K562 (cell line): Measurements from ENCODE around the gene ZNF792. TPM values are rescaled to one million over a fixed set of nuclear protein-coding genes. Genes with fewer than 3 reads are reported as not detected.

Experiments used
- ATF7 ChIP-seq: fragments of 450-650 bp; IDR thresholded peaks from 2 replicates; pipeline ENCODE4 v1.7.1; 2014; ENCODE audit warnings: mild to moderate bottlenecking, moderate library complexity
- CBX1 ChIP-seq: sonication (generic); IDR thresholded peaks from 2 replicates; pipeline ENCODE4 v1.6.1; 2016; ENCODE audit warnings: antibody characterized with exemption, low read depth, mild to moderate bottlenecking
- CBX3 ChIP-seq, 2 experiments: IDR thresholded peaks; 1 replicate in 1 of 2; 2 replicates in 1 of 2; pipeline ENCODE4 v1.6.1; 2012; ENCODE audit warnings: inconsistent platforms in 2 of 2, low read length in 2 of 2, borderline replicate concordance in 1 of 2, control low read depth in 1 of 2
- CHD1 ChIP-seq: fragments of 200-600 bp; sonication (generic); IDR thresholded peaks from one replicate; pipeline ENCODE4 v1.6.1; 2012; ENCODE audit warnings: mild to moderate bottlenecking, moderate library complexity, low read length, inconsistent platforms
- ELK3 ChIP-seq: fragments of 450-650 bp; formaldehyde crosslinking; IDR thresholded peaks from 2 replicates; pipeline ENCODE4 v1.4.0; 2020; ENCODE audit warnings: mild to moderate bottlenecking
- NFIC ChIP-seq: fragments of 450-650 bp; IDR thresholded peaks from 2 replicates; pipeline ENCODE4 v1.6.1; 2017; ENCODE audit warnings: mild to moderate bottlenecking, inconsistent platforms
- NRF1 ChIP-seq, 2 experiments: fragments of 450-650 bp; IDR thresholded peaks in 1 of 2; conservative IDR thresholded peaks in 1 of 2; 2 replicates each; pipeline ENCODE4 v1.6.1; 2014; ENCODE audit warnings: mild to moderate bottlenecking in 2 of 2
- ZBTB40 ChIP-seq, 2 experiments: fragments of 450-650 bp in 1 of 2; sonication (generic) in 1 of 2; formaldehyde crosslinking in 1 of 2; IDR thresholded peaks; 2 replicates each; pipeline versions ENCODE4 v1.7.1 to v1.9.0; 2016 to 2022; ENCODE audit warnings: inconsistent platforms in 1 of 2, mild to moderate bottlenecking in 1 of 2, missing genetic modification reagents in 1 of 2
- ZNF354B ChIP-seq: fragments of 250-450 bp; sonication (Bioruptor Pico); IDR thresholded peaks from 2 replicates; pipeline ENCODE4 v1.4.0; 2020
- polyA plus RNA-seq, 8 experiments: library from polyadenylated mRNA; depleted of rRNA in 4 of 8; stranded (reverse) in 5 of 8; unstranded in 3 of 8; fragments of >200 nt; fragmentation: Nextera tagmentation in 2 of 8; fragmentation: Illumina TruSeq in 1 of 8; extraction: Ambion mirVana in 2 of 8; extraction: Trizol in 1 of 8; gene quantifications; 2 replicates each; pipeline versions ENCODE4 v1.2.1 to v1.2.3, GENCODE V29; 2011 to 2014; ENCODE audit warnings: inconsistent platforms in 1 of 8, missing spikeins in 1 of 8
- total RNA-seq, 7 experiments: library from RNA; depleted of rRNA in 6 of 7; stranded (reverse); fragments of >200 nt in 6 of 7; fragmentation: Illumina TruSeq in 2 of 7; extraction: Trizol in 2 of 7; gene quantifications; 2 replicates each; pipeline versions ENCODE4 v1.2.1 to v1.2.3, GENCODE V29; 2011 to 2021; ENCODE audit warnings: low replicate concordance in 1 of 7
- TF ChIP-seq, protein P1 (sequence below), 2 experiments: fragments of 450-650 bp; conservative IDR thresholded peaks; 2 replicates each; pipeline ENCODE4 v1.6.1; 2017; ENCODE audit warnings: mild to moderate bottlenecking in 2 of 2, moderate library complexity in 2 of 2
- TF ChIP-seq, protein P2 (sequence below): fragments of 450-650 bp; IDR thresholded peaks from 2 replicates; pipeline ENCODE4 v1.6.1; 2017; ENCODE audit warnings: antibody characterized with exemption

The ZNF792 gene
- total and polyA plus RNA-seq, 9 of the 15 experiments (the other 6 are each of a cell fraction or from before 2014, with no cell fraction given) = 3.3 to 16.5 (median 10.4) TPM

GRCh38 chr19:34963573-34964406 is at the start of gene ZNF792 (continued):
- TF ChIP-seq ZBTB40 (IDR thresholded peaks at IDR 0.05) (peak; percentile 73), ZBTB40 (CRISPR knock-in tag; IDR thresholded peaks at IDR 0.05) (no peak), ATF7 (no peak; the same call in 1 of the 2 replicates), NRF1 (conservative IDR thresholded peaks at IDR 0.05 in 1 of 2, IDR thresholded peaks at IDR 0.05 in 1 of 2) (peak; percentile 50 to 60; a peak in 3 of 4 replicates), ZNF354B (CRISPR knock-in tag) (no peak), CBX3 (IDR thresholded peaks at IDR 0.05; ENCODE audit: borderline replicate concordance in 1 of 2, low read length in 2 of 2) (no peak; a peak in 1 of 3 replicates), CBX1 (peak; percentile 35; the same call in 1 of the 2 replicates), ELK3 (CRISPR knock-in tag) (no peak), CHD1 (peak; percentile 64), NFIC (peak; percentile 97)
- TF ChIP-seq, protein P1, sequence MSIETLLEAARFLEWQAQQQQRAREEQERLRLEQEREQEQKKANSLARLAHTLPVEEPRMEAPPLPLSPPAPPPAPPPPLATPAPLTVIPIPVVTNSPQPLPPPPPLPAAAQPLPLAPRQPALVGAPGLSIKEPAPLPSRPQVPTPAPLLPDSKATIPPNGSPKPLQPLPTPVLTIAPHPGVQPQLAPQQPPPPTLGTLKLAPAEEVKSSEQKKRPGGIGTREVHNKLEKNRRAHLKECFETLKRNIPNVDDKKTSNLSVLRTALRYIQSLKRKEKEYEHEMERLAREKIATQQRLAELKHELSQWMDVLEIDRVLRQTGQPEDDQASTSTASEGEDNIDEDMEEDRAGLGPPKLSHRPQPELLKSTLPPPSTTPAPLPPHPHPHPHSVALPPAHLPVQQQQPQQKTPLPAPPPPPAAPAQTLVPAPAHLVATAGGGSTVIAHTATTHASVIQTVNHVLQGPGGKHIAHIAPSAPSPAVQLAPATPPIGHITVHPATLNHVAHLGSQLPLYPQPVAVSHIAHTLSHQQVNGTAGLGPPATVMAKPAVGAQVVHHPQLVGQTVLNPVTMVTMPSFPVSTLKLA (conservative IDR thresholded peaks at IDR 0.05) = 0 out of 4 replicates have a peak, but pooled peaks of 1 of the 2 experiments have one; percentile 57
- TF ChIP-seq, protein P2, sequence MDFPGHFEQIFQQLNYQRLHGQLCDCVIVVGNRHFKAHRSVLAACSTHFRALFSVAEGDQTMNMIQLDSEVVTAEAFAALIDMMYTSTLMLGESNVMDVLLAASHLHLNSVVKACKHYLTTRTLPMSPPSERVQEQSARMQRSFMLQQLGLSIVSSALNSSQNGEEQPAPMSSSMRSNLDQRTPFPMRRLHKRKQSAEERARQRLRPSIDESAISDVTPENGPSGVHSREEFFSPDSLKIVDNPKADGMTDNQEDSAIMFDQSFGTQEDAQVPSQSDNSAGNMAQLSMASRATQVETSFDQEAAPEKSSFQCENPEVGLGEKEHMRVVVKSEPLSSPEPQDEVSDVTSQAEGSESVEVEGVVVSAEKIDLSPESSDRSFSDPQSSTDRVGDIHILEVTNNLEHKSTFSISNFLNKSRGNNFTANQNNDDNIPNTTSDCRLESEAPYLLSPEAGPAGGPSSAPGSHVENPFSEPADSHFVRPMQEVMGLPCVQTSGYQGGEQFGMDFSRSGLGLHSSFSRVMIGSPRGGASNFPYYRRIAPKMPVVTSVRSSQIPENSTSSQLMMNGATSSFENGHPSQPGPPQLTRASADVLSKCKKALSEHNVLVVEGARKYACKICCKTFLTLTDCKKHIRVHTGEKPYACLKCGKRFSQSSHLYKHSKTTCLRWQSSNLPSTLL = peak; percentile 87
